A172 (cell line): ENCODE results near the gene CBLC. TPM values are rescaled to one million over a fixed set of nuclear protein-coding genes. Genes with fewer than 3 reads are reported as not detected.

Experiments used
- total RNA-seq: library from RNA; depleted of rRNA; stranded (reverse); fragments of >200 nt; shearing (Covaris generic); gene quantifications from 2 replicates; pipeline ENCODE4 v1.2.3, GENCODE V29; 2014; rRNA removed

Gene CBLC
- total RNA-seq, 1 experiment from 2014 or later = not detected

Other genes with a start within 250 kb of the CBLC start
- gene CEACAM20, start 248.2 kb upstream of the CBLC start, total RNA-seq = not detected in 2 replicates
- not detected in 2 replicates for gene IGSF23, start 164.3 kb upstream of the CBLC start, total RNA-seq
- gene PVR, start 134.0 kb upstream of the CBLC start, total RNA-seq = 60.2 and 76.1 TPM in 2 replicates
- gene CEACAM19, start 106.4 kb upstream of the CBLC start, total RNA-seq = not detected in 2 replicates
- not detected in 2 replicates for gene CEACAM16, start 78.7 kb upstream of the CBLC start, total RNA-seq
- 4.4 and 7.0 TPM in 2 replicates for gene BCL3, start 29.2 kb upstream of the CBLC start, total RNA-seq
- gene BCAM, start 31.2 kb downstream of the CBLC start, total RNA-seq = 8.2 and 11.2 TPM in 2 replicates
- gene NECTIN2, start 68.4 kb downstream of the CBLC start, total RNA-seq = 55.0 and 63.4 TPM in 2 replicates
- 109 and 111 TPM in 2 replicates for gene TOMM40, start 113.4 kb downstream of the CBLC start, total RNA-seq
- gene APOE, start 127.9 kb downstream of the CBLC start, total RNA-seq = 0.14 and 0.86 TPM in 2 replicates
- gene APOC1, start 136.7 kb downstream of the CBLC start, total RNA-seq = not detected in 2 replicates
- gene APOC4, start 164.3 kb downstream of the CBLC start, total RNA-seq = not detected in 2 replicates
- not detected in 2 replicates for gene APOC2, start 168.2 kb downstream of the CBLC start, total RNA-seq
- 23.3 and 28.1 TPM in 2 replicates for gene CLPTM1, start 177.5 kb downstream of the CBLC start, total RNA-seq
- 6.0 and 9.3 TPM in 2 replicates for gene RELB, start 223.6 kb downstream of the CBLC start, total RNA-seq